ENCODE data around the gene MCC.

MCC gene

GRCh38 chr5:113266913-113267227 lies 221.4 kb downstream of the MCC start:
- DNase-seq: no peak

DNA sequence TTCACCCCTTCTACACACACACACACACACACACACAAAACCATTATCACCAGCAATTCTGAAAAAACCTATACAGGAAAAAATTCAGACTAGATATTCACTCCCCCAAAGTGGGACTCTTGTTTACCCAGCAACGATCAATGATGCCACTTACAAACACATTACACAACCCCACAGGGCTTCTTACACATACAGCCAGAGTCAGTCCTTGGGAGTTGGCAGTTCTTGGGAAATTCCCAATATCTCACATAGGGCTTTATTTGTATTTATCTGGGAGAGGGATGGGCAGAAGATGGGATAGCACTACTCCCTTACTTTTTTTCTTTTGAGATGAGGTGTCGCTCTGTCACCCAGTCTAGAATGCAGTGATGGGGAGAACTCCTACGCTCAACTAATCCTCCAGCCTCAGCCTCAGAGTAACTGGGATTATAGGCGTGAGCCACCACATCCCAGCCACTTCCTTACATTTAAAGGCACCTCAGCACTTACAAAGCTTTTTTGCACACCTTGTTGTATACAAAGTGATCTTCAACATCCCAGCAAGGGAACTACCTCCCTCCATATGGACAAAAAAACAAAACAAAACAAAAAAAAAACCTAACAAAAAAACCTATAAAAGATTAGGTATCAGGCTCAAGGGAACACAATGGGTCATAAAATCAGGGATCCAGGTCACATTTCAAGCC lies 221.9 kb downstream of the MCC start:
- no peak for DNase-seq

DNA sequence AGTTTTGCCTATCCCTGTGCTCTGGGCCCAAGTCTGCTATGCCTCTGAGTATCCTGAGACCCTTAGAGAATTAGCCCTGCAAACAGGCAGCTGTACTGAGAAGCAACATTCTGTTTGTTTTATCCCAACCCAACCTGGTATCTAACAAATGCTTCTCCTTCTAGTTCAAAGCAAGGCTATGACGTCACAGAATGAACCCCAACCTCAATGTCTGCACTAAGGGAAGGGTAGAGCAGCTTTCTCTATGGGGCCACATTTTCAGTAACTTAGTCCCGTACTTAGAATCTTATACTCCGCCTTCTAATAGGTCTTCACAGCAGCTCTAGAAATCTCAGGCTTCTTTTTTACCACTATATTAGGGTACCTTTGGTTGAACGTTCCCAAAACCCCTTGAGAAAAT lies 223.1 kb downstream of the MCC start:
- DNase-seq: no peak

GRCh38 chr5:113264046-113264445 lies 224.2 kb downstream of the MCC start:
- DNase-seq: no peak

- no peak for DNase-seq
Observed at GRCh38 chr5:113263545-113263944, 224.7 kb downstream of the MCC start.

GRCh38 chr5:113262674-113263073 lies 225.6 kb downstream of the MCC start:
- no peak for DNase-seq

GRCh38 chr5:113259034-113259433 lies 229.2 kb downstream of the MCC start:
- DNase-seq: no peak

GRCh38 chr5:113257545-113257944 lies 230.7 kb downstream of the MCC start:
- DNase-seq: no peak

DNA sequence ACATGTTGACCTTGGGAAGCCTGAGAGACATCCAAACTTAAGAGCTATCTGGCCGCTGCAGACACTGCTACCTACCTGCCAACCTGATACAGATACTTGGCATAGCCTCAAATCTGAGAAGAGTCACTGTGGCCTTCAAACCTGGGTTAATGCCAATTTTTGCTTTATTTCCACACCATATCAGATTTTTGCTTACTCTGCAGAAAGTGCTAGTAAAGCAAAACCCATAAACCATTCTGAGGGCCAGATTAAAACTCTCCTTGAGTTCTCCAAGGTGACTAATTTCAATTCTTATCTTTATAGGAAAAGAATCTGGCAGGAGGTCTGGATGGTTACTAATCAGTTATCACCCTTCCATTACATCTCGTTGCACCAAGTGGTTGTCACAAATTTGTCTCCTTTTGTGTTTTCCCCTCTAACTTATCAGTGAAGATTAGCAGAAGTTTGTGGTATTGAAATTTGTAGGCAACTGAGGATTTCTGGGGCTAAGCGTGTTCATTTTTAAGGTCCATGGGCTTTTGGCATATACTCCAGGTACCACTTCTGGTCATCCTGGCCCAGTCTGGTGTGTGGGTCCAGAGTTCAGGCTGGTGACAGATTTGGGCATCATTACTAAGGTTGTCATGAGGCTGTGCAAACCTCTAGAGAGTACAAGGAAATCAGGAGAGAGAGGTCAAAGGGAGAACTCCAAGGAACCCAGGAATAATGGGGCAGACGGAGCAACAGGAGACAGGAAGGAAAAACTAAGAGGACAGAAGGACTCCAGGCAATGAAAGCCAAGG lies 231.4 kb downstream of the MCC start:
- DNase-seq: no peak

DNA sequence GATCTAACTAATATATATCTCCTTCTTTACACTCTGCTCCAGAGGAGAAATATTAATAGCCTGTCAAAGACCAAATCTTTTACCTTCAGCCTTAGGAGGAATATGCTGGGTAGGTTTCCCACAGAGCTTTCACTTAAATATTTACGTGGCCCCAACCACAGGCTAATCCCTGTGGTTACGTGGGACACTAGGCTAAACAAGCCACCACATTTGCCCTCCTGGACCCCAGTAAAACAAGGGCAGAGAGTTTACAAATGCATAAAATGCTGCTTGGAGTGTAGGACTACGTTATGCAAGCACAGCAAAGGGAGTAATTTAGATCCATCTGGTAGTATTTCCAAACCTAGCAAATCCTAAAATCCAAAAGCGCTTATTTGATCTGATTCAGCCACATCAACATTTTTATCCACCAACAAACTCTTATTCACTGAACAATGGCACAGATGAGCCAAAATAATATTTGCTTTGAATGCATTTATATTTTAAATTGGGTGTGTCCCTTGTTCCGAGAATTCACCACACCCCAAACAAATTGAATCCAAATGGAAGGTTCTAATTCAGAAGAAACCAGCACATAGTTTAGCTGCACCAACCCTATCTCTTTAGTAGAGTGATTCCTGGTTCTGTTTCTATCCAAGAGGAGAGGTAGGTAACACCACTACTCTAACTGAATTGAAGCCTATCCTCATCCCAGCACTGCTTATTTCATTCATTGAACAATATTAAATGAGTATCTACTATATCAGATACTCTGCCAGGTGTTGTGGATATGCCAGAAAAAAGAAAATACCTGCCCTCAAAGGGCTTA lies 232.5 kb downstream of the MCC start:
- DNase-seq: no peak

DNA sequence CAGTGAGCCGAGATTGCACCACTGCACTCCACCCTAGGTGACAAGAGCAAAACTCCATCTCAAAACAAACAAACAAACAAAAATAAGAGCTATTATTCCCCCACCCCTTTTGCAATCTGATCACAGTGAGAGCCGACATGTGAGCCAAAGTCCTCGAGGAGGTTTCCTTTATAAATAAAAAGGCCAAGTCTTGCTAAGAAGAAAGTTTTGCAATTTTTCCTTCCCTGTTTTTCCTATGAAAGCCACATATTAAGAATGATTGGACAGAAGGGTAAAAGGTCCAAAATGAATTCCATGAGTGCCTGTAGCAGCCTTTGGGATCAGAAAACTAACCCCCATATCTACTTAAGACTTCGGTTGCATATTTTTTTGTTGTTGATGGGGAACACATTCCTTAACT lies 233.1 kb downstream of the MCC start:
- no peak for DNase-seq

GRCh38 chr5:113253037-113253436 lies 235.2 kb downstream of the MCC start:
- no peak for DNase-seq

DNA sequence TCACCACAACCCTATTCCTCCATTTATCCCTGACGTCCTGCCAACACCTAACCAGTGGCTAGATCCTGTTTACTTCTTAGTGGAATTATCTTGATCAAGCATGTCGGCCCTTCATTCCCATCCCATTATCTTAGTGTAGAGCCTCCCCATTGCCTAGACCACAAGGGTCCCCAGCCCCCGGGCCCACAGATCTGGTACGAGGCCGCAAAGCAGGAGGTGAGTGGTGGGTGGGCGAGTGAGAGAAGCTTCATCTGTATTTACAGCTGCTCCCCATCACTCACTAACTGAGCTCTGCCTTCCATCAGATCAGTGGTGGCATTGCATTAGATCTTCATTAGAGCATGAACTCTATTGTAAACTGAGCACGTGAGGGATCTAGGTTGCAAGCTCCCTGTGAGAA lies 236.2 kb downstream of the MCC start:
- no peak for DNase-seq

GRCh38 chr5:113250341-113250953 lies 237.8 kb downstream of the MCC start:
- no peak for DNase-seq

GRCh38 chr5:113249206-113249605 lies 239.0 kb downstream of the MCC start:
- DNase-seq: no peak

DNA sequence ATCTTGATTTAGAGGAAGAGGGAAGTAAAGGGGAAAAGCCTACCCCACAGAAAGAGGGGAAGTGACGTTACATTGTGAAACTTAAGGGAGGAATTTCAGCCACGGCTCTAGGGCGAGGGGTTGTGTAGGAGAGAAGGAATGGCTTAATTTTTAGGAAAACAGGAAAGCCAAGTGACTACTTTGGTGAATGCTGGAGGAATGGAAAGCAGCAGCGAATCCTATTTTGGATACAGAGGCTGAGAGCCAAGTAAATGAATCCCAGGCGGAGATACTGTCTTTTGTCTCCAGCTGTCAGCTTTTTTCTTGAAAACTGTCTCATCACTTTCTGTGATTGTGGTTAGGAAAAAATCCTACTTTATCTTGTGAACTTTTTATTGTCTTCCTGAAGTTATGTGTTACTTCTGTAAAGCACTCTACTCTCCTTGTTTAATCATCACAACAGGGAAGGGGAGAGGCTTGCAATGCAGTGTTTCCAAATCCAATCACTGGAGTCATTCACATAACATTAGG lies 241.8 kb downstream of the MCC start:
- no peak for DNase-seq

DNA sequence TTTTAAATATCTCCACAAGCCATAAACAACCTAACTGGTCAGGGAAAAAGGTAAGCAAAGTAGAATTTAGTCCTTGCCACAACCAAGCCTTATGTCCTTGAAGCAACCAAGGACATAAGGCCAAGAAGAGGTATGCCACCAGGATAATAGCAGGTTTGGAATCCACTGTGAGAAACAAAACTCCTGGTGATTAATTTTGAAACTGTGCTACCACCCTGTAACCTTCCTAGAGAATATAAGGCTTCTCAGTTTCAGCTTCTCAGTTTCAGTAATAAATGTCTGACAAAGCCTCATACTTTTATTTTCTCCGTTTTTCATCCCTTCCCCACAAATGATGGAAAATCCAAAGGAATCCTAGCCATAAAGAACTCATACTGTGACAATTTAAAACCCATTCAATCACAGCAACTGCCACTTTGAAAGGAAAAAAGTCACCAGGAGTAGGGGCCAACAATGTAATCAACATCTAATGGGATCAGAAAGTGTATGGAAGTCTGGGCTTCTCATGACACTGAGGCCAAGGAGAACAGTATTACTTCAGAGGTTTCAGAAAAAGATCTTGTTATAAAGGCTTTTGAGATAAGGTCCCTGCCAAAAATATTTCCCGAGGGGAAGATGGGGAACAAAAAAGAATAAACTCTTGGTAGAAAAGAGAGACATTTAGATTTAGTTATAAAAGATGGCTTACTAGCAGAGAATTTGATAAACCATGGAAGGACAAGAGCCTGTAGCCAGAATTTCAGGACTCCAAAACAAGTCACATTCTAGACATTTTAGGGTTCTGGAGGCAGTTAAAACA lies 242.6 kb downstream of the MCC start:
- DNase-seq: no peak

DNA sequence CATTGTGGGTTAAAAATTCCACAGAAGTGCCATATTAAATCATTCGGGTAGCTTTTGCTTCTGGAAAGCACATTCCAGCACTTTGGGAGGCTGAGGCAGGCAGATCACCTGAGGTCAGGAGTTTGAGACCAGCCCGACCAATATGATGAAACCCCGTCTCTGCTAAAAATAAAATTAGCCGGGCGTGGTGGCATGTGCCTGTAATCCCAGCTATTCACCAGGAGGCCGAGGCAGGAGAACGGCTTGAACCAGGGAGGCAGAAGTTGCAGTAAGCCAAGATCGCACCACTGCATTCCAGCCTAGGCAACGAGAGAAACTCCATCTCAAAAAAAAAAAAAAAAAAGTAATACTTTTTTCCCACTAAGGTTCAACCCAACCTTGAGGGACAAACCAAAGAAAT lies 243.3 kb downstream of the MCC start:
- DNase-seq: no peak

GRCh38 chr5:113243349-113243664 lies 244.9 kb downstream of the MCC start:
- no peak for DNase-seq

DNA sequence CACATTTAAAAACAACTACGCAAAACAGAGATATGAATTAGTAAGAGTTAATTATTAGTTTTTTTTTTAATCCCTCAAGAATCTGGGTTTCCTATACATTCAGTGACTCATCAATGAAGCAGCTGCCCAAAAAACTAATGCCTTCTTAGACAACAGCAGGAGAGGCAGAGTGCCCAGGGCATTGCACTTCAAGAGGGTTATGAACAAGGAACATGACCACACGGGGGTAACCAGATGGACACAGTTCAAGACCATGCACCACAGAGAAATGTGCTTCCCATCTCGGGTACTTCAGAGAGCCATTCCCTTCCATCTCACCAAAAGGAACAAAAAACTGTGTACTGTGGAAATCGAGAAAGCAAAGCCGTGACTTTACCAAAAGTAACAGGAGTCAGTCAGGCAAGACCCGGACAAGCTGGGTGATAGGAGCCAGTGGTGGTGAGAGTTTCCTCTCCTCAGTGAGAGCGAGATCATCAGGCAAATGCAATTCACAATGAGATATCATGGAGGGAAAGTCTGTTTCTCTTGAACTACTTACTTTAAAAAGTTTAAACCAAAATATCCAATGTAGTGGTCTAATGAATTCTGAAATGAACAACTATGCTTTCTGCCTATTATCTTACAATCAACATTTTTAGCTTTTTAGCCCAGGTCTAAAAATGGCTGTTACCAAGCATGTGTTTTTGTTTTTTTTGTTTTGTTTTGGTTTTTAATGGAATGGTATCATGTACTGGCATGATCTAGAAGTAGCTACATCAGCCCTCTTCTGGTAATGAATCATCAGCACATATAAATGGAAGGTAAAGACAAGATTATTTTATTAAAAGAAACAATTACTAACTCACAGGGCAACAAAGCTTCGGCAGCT lies 245.5 kb downstream of the MCC start:
- no peak for DNase-seq

- DNase-seq: no peak
Observed at GRCh38 chr5:113240951-113241726, 247.1 kb downstream of the MCC start.

Measured in activated CD4-positive, alpha-beta T cell treated with anti-CD3 and anti-CD28 coated beads, Interleukin-2, amount 50 U/mL, for 16 hours (primary cell).